Testis (tissue), 3 donors: ENCODE data around the gene COL5A1. TPM values are rescaled to one million over a fixed set of nuclear protein-coding genes. Genes with fewer than 3 reads are reported as not detected.

Source experiments
- DNase-seq: peaks from one replicate; pipeline ENCODE4 v3.0.0-alpha.2; 2019
- H3K27ac ChIP-seq, 2 donors: fragments of 200-600 bp; sonication (generic); one replicate each; pipeline ENCODE4 v1.5.1; 2019
- H3K27me3 ChIP-seq: fragments of 200-600 bp; sonication (generic); one replicate; pipeline ENCODE4 v1.5.1; 2019
- H3K36me3 ChIP-seq: fragments of 200-600 bp; sonication (generic); one replicate; pipeline ENCODE4 v1.5.1; 2017; ENCODE audit warnings: low read depth; ENCODE audit errors: missing control alignments
- H3K4me1 ChIP-seq: fragments of 200-600 bp; sonication (generic); one replicate; pipeline ENCODE4 v1.5.1; 2019
- H3K4me3 ChIP-seq, 2 donors: fragments of 200-600 bp; sonication (generic); one replicate each; pipeline ENCODE4 v1.5.1; 2017 to 2019
- H3K9me3 ChIP-seq: fragments of 200-600 bp; sonication (generic); one replicate; pipeline ENCODE4 v1.5.1; 2017
- POLR2A ChIP-seq: fragments of 450-650 bp; IDR thresholded peaks from one replicate; pipeline ENCODE4 v1.6.1; 2017; ENCODE audit warnings: antibody characterized with exemption, mild to moderate bottlenecking, moderate library complexity
- WGBS, 2 donors: methylation state at CpG; one replicate each; pipeline ENCODE4 v1.1.5; 2018; 5-methylcytosine and 5-hydroxymethylcytosine counted together
- intact Hi-C: fragments of 100-400 bp; cut with DNase I; formaldehyde crosslinking; loops from one replicate; pipeline ENCODE4 v1.15.1; 2023; ENCODE audit warnings: low total_unique reads
- polyA plus RNA-seq: library from polyadenylated mRNA; stranded (reverse); fragments of 350-450 nt; fragmentation: Illumina TruSeq; extraction: RNeasy Lipid Tissue Mini Kit (QIAGEN cat#74804); gene quantifications from one replicate; pipeline ENCODE4 v1.2.3, GENCODE V29; 2014; ENCODE audit warnings: low read depth, low replicate concordance; ENCODE audit not compliant: insufficient read depth
- total RNA-seq, 2 donors: library from RNA; depleted of rRNA; stranded (reverse); fragments of >200 nt; gene quantifications; one replicate each; pipeline ENCODE4 v1.2.3, GENCODE V29; 2016
- TF ChIP-seq, protein P1 (sequence below), 3 experiments: fragments of 450-650 bp in 2 of 3; fragments of 200-600 bp in 1 of 3; sonication (generic) in 1 of 3; IDR thresholded peaks; one replicate each; pipeline ENCODE4 v1.5.1; 2016 to 2019; ENCODE audit warnings: antibody characterized with exemption in 3 of 3, mild to moderate bottlenecking in 2 of 3, moderate library complexity in 1 of 3

The COL5A1 gene
- total and polyA plus RNA-seq, 3 donors from 2014 or later: 18.5 to 34.3 (median 20.8) TPM

DNA sequence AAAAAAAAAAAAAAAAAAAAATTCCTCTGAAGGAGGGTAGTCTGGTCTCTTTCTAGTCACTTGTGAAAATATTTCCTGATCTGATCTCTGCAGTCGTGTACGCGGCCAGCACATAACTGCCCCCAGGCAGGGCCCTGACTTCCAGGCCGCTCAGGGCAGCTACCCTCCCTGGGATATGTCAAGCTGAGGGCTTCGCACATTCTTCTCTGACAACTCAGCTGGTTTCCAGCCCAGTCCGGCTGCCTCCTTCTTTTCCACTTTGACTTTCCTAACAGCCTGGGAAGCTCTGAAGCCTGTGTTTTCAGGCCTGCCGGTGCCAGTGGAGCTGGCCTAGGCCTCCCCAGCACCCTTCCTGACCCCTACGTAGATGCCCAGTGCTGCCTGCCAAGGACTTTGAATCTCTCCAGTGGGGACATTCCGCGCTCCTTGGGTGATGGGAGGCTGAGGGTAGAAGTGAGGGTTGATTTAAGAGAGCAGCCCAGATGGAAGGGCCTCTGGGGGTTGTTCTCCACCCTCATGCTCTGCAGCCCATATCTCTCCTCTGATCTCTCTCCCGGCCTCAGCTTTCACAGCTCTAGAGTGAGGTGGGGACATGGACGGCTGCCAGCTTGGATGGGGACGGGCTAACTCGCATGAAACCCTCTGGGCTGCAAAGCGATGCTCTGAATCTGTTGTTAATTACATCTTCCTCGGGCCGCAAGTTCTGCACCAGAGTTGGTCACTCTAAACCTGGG is 20.7 kb downstream of the COL5A1 start:
- WGBS, 2 donors: 56 to 57% methylated on average over 16 to 17 of the region's 17 CpGs
- H3K9me3 ChIP-seq: no peaks in the 10 kb centered on the region
- H3K27me3 ChIP-seq: no peaks in the 10 kb centered on the region
- TF ChIP-seq POLR2A: no peak
- H3K27ac ChIP-seq: peak overlapping the region in 1 of 2 donors; percentile 41
- no peak overlapping the region for H3K4me3 ChIP-seq
- H3K36me3 ChIP-seq: no peaks in the 10 kb centered on the region
- peaks cover 12% of the 10 kb centered on the region for H3K4me1 ChIP-seq
- intact Hi-C loops: no loop called here
- peak; percentile 42 for DNase-seq

DNA sequence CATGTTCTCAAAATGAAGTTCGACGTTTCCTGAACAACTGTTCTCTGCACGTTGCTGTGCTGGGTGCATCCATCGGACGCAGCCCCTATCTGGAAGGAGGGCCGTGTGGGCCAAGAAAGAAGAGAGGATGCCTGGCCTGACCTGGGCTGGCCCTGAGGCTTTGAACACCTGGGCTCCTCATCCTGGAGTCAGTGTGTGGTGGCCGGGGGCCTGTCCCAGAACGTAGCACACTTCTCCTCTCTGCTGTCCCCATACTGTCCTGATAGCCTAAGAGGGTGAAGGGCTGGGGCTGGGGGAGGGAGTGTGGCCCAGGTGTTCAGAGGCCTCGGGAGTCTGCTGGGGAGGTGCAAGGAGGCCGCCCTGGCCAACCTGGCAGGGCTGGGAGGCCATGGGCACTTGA is 21.5 kb downstream of the COL5A1 start:
- no peak for DNase-seq
- intact Hi-C loops: no loop called here
- no peak overlapping the region for H3K27ac ChIP-seq
- H3K36me3 ChIP-seq: no peaks in the 10 kb centered on the region
- H3K27me3 ChIP-seq: no peaks in the 10 kb centered on the region
- peaks cover 12% of the 10 kb centered on the region for H3K4me1 ChIP-seq
- H3K9me3 ChIP-seq: no peaks in the 10 kb centered on the region
- TF ChIP-seq POLR2A: no peak
- TF ChIP-seq, protein P1, sequence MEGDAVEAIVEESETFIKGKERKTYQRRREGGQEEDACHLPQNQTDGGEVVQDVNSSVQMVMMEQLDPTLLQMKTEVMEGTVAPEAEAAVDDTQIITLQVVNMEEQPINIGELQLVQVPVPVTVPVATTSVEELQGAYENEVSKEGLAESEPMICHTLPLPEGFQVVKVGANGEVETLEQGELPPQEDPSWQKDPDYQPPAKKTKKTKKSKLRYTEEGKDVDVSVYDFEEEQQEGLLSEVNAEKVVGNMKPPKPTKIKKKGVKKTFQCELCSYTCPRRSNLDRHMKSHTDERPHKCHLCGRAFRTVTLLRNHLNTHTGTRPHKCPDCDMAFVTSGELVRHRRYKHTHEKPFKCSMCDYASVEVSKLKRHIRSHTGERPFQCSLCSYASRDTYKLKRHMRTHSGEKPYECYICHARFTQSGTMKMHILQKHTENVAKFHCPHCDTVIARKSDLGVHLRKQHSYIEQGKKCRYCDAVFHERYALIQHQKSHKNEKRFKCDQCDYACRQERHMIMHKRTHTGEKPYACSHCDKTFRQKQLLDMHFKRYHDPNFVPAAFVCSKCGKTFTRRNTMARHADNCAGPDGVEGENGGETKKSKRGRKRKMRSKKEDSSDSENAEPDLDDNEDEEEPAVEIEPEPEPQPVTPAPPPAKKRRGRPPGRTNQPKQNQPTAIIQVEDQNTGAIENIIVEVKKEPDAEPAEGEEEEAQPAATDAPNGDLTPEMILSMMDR (IDR thresholded peaks at IDR 0.05): no peak
- 75 to 90% methylated on average over 10 of the region's 10 CpGs for WGBS, 2 donors
- H3K4me3 ChIP-seq: no peak overlapping the region

DNA sequence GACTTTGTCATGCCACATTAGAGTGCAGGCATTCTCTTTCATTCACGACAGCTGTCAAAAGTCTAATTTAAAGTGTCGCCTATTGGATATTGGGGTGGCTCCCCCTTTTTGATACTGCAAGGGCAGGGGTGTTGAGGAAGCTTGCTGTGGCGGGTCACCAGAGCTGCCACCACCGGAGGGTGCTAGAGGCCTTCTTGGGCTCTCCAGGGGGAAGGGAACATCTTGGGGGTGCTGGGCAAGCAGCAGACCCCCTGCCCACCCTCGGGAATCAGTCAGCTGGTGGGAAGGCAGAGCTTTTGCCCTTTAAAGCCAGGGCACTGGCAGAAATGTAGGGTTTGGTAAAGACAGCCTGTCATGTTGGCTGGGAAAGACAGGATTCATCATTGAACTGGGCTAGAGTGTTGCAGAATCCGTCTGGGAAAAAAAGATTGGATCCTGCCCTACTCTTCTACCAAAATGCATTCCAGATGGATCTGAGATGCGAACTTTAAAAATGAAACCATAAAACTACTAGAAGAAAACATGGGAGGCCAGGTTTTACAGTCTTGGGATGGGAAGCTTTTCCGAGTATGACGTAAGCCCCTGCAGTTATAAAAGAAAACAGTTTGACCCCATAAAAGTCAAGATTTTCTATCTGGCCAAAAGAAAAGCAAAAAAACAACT is 22.3 kb downstream of the COL5A1 start:
- H3K4me1 ChIP-seq: peaks cover 12% of the 10 kb centered on the region
- no peaks in the 10 kb centered on the region for H3K27me3 ChIP-seq
- intact Hi-C loops: no loop called here
- no peak for TF ChIP-seq POLR2A
- TF ChIP-seq, protein P1 (IDR thresholded peaks at IDR 0.05): no peak
- 81 to 93% methylated on average over 9 of the region's 9 CpGs for WGBS, 2 donors
- DNase-seq: no peak
- no peaks in the 10 kb centered on the region for H3K36me3 ChIP-seq
- H3K9me3 ChIP-seq: no peaks in the 10 kb centered on the region
- H3K27ac ChIP-seq: no peak overlapping the region
- no peak overlapping the region for H3K4me3 ChIP-seq

DNA sequence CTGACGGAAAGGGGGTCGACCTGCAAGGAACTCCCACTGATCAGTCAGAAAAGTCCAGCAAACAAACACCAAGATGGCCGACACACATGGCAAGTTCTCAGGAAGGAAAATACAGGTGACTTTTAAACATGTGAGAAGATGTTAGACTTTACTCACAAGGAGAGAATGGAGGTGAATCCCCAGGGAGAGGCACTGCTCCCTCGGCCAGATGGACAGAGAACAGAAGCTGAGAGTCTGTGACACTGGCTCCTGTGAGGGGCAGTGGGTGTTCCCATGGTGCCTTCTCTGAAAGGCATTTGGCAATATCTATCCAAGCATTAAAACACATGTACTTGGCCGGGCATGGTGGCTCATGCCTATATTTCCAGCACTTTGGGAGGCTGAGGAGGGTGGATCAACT is 22.8 kb downstream of the COL5A1 start:
- Histone ChIP-seq H3K36me3 (no peaks in the 10 kb centered on the region), H3K27me3 (no peaks in the 10 kb centered on the region), H3K4me3 (no peak overlapping the region), H3K27ac (no peak overlapping the region), H3K4me1 (peaks cover 11% of the 10 kb centered on the region), H3K9me3 (no peaks in the 10 kb centered on the region)
- intact Hi-C loops: no loop called here
- WGBS, 2 donors: 90% methylated on average over 5 of the region's 5 CpGs
- DNase-seq: no peak
- no peak for TF ChIP-seq POLR2A
- TF ChIP-seq, protein P1 (IDR thresholded peaks at IDR 0.05): no peak

DNA sequence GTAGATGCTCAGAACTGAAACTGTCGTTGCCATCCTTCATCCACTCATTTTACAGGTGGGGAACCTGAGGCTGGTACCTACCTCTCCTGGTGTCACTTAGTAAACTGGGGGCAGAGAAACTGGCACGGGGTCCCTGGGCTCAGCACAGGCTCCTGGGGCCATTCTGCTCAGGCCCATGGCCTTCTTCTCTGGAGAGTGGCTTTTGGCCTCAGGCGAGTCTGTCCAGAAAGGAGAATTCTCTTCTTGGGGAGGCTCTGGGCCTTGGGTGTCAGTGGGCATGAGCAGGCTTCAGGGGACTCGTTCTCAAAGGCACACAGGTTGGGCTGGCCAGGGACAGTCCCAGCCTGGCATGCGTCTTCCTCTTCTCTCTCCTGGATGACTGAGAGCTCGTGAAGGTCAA is 24.6 kb downstream of the COL5A1 start:
- H3K4me1 ChIP-seq: peaks cover 17% of the 10 kb centered on the region
- H3K9me3 ChIP-seq: no peaks in the 10 kb centered on the region
- WGBS, 2 donors: 85% methylated on average over 3 to 6 of the region's 6 CpGs
- H3K27ac ChIP-seq: no peak overlapping the region
- H3K4me3 ChIP-seq: no peak overlapping the region
- TF ChIP-seq, protein P1 (IDR thresholded peaks at IDR 0.05): no peak
- TF ChIP-seq POLR2A: no peak
- DNase-seq: no peak
- H3K27me3 ChIP-seq: no peaks in the 10 kb centered on the region
- intact Hi-C loops: no loop called here
- no peaks in the 10 kb centered on the region for H3K36me3 ChIP-seq
